ENCODE results near the gene FCN2. TPM values are rescaled to one million over a fixed set of nuclear protein-coding genes. Genes with fewer than 3 reads are reported as not detected.

FCN2 gene
- not detected in 2 replicates for total RNA-seq

GRCh38 chr9:134880484-134881312, at the start of gene FCN2:
Gene FCN2 (plus strand): TSS chr9:134880810. CDS start chr9:134880822, 12 bp downstream.

GRCh38 chr9:134917431-134918373, 37.1 kb downstream of the FCN2 start, which contains the start of gene FCN1:
Gene FCN1 (minus strand): TSS chr9:134917912. CDS start chr9:134917871, 41 bp downstream.

Other genes with a start within 250 kb of the FCN2 start
- gene COL5A1, start 239.0 kb upstream of the FCN2 start, total RNA-seq: 311 and 383 TPM in 2 replicates
- gene FCN1, start 37.1 kb downstream of the FCN2 start, total RNA-seq: not detected in 2 replicates
- gene OLFM1, start 206.9 kb downstream of the FCN2 start, total RNA-seq: 0.16 and 1.2 TPM in 2 replicates